ENCODE results near the gene AGXT. TPM values are rescaled to one million over a fixed set of nuclear protein-coding genes. Genes with fewer than 3 reads are reported as not detected.

The AGXT gene
- total RNA-seq, 6 experiments from 2014 or later = 744 to 1,833 (median 1,254) TPM

DNA sequence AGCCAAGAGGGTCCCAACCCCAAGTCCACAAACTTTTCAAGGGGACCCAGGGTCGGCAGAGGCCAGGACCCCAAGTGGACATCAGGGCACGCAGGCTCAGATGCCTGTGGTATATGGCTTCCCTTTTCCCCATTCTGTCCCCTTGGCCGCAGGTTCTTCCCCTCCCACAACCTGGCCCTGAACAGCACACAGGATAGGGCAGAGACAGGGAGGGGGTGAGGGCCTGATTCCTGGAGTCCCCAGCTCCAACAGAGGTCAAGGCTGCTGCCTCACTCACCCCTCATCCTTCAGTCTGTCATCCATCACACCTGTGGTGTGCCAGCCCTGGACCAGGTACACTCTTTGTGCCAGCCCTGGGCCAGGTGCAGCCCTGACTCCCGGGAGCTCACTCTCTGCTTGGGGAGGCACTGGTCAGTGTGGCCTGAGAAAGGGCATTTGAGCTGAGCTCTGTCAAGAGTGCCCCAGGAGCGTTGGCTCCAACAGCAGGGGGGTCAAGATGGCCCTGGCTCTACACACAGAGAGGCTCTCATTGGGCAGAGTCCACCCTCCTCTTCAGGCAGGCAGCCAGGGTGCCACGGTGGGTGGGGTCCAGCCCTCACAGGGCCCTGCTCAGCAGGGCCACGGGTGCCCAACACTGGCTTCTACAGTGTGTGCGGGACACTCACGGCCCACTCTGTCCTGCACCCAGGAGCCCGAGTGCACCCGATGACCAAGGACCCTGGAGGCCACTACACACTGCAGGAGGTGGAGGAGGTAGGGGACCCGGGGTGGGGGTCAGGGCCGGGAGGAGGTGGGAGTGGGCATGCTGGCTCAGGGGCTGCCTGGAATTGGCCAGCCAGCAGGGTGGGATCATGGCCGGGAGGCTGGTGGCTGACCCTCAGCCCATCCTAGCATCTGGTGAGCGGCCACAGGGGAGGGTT, 1.6 kb downstream of the AGXT start:
- intact Hi-C loops (cut with DNase I) = no loop called here
- Histone ChIP-seq H3K36me3 (peaks cover 0 to 54% (median 14%) of the 10 kb centered on the region in 4 donors), H3K9me3 (no peaks in the 10 kb centered on the region), H3K27me3 (no peaks in the 10 kb centered on the region), H3K27ac (peak overlapping the region in 2 of 3 donors; percentile 59 to 96), H3K4me1 (peaks cover 0 to 46% (median 23%) of the 10 kb centered on the region in 4 donors), H3K4me3 (peak overlapping the region; percentile 57 to 93 (median 92))
- peak; percentile 34 to 89 (median 84) for DNase-seq
- WGBS (ENCODE audit: insufficient coverage, low coverage, low lambda C conversion rate, missing lambda C conversion rate) = 45% methylated on average over 6 of the region's 15 CpGs
- peak; percentile 2 to 47 (median 20) for ATAC-seq
- TF ChIP-seq, protein P1, sequence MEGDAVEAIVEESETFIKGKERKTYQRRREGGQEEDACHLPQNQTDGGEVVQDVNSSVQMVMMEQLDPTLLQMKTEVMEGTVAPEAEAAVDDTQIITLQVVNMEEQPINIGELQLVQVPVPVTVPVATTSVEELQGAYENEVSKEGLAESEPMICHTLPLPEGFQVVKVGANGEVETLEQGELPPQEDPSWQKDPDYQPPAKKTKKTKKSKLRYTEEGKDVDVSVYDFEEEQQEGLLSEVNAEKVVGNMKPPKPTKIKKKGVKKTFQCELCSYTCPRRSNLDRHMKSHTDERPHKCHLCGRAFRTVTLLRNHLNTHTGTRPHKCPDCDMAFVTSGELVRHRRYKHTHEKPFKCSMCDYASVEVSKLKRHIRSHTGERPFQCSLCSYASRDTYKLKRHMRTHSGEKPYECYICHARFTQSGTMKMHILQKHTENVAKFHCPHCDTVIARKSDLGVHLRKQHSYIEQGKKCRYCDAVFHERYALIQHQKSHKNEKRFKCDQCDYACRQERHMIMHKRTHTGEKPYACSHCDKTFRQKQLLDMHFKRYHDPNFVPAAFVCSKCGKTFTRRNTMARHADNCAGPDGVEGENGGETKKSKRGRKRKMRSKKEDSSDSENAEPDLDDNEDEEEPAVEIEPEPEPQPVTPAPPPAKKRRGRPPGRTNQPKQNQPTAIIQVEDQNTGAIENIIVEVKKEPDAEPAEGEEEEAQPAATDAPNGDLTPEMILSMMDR (IDR thresholded peaks at IDR 0.05) = no peak
- TF ChIP-seq POLR2A (IDR thresholded peaks at IDR 0.05) = peak; percentile 20

DNA sequence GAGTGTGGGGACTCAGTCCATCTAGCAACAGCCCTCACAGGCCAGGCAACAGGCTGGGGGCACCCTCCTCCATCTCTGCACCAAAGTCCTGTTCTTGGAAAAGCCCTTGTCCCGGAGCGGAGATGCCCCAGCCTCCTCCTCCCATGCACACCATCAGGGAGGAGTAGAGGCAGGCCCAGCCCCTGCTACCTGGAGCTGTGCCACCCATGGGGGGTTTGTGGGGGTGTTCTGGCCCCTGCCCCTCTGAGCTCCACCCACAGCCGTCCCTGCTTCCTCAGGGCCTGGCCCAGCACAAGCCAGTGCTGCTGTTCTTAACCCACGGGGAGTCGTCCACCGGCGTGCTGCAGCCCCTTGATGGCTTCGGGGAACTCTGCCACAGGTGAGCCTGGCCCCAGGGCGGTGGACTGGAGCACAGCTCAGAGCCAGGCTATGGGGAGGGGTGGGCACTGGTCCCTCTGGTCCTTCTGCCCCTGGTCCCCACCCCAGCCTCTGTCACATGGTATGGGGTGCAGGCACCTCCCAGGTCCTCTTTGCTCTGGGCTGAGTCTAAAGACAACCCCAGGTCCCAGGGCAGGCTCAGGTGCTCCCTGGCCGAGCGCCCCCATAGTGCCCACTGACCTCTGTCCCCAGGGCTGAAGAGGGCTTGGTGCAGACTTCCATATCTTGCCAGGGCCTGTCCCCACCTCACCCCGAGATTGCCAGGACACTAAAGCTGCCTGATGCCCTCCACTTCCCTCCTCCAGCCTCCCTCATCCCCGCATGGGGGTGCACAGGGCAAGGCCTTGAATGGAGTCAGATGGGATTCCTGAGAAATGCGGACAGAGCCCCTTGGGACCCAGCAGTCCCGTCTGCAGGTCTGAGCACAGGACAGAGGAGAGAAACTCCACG, 2.7 kb downstream of the AGXT start:
- H3K27me3 ChIP-seq = no peaks in the 10 kb centered on the region
- H3K4me1 ChIP-seq = peaks cover 0 to 49% (median 23%) of the 10 kb centered on the region in 4 donors
- ATAC-seq (peak in 1 of 4 donors; percentile 0), DNase-seq (peak; percentile 21 to 80 (median 76))
- H3K27ac ChIP-seq = peak overlapping the region in 2 of 3 donors; percentile 31 to 96
- peak; percentile 12 for TF ChIP-seq POLR2A (IDR thresholded peaks at IDR 0.05)
- TF ChIP-seq, protein P1 (IDR thresholded peaks at IDR 0.05) = no peak
- H3K36me3 ChIP-seq = peaks cover 0 to 65% (median 19%) of the 10 kb centered on the region in 4 donors
- intact Hi-C loops (cut with DNase I) = no loop called here
- WGBS (ENCODE audit: insufficient coverage, low coverage, low lambda C conversion rate, missing lambda C conversion rate) = 45% methylated on average over 3 of the region's 16 CpGs
- no peaks in the 10 kb centered on the region for H3K9me3 ChIP-seq
- H3K4me3 ChIP-seq = peak overlapping the region; percentile 57 to 93 (median 92)

DNA sequence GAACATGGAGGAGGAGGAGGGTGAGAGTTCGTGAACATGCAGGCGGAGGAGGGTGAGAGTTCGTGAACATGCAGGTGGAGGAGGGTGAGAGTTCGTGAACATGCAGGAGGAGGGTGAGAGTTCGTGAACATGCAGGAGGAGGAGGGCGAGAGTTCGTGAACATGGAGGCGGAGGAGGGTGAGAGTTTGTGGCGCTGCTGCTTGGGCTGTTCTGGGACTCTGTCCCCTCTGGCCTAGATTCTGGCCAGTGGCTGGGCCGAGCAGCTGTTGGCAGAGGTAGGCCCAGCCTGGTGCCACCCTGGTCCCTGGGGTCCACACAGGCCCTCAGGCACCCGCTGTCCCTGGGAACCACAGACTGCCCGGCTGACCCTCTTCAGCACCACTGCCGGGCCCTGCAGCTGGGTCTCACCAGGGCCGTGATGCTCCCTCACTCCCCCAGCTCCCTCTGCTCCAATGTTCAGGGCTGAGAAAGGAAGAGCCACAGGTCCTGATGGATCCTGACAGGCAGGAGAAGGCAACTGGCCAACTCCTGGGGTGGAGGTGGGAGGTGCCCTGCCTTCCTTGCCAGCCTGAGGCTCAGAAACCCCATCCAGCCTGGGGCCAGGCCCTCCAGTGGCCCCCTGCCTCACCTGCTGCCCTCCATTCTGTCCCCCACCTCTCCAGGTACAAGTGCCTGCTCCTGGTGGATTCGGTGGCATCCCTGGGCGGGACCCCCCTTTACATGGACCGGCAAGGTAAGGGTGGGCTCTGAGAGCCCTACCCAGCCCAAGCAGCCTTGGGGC, 3.9 kb downstream of the AGXT start:
- Histone ChIP-seq H3K27ac (peak overlapping the region in 2 of 3 donors; percentile 36 to 77), H3K36me3 (peaks cover 0 to 77% (median 24%) of the 10 kb centered on the region in 4 donors), H3K27me3 (no peaks in the 10 kb centered on the region), H3K9me3 (no peaks in the 10 kb centered on the region), H3K4me3 (peak overlapping the region in 2 of 3 donors; percentile 92 to 93), H3K4me1 (peaks cover 0 to 55% (median 27%) of the 10 kb centered on the region in 4 donors)
- no peak for TF ChIP-seq POLR2A (IDR thresholded peaks at IDR 0.05)
- TF ChIP-seq, protein P1 (IDR thresholded peaks at IDR 0.05) = no peak
- intact Hi-C loops (cut with DNase I) = no loop called here
- peak; percentile 31 to 66 (median 63) for DNase-seq
- ATAC-seq = no peak
- WGBS (ENCODE audit: insufficient coverage, low coverage, low lambda C conversion rate, missing lambda C conversion rate) = 39% methylated on average over 9 of the region's 17 CpGs

Measured in right lobe of liver (tissue), 6 donors.